VCaP (cell line): Measurements from ENCODE around the gene RAPGEF2.

Source experiments
- H3K27ac ChIP-seq: fragments of 450-650 bp; 2 replicates; pipeline ENCODE4 v1.5.1; 2017
- CTCF ChIP-seq: fragments of 450-650 bp; conservative IDR thresholded peaks from 2 replicates; pipeline ENCODE4 v1.5.1; 2017; ENCODE audit warnings: mild to moderate bottlenecking, moderate library complexity

The RAPGEF2 gene

GRCh38 chr4:159384017-159384416 is 281.1 kb downstream of the RAPGEF2 start:
- TF ChIP-seq CTCF, result no peak

GRCh38 chr4:159384632-159385031 is 281.8 kb downstream of the RAPGEF2 start:
- peak; percentile 30 for TF ChIP-seq CTCF
- H3K27ac ChIP-seq, result no peak overlapping the region

More at GRCh38 chr4:159384017-159384416, 281.1 kb downstream of the RAPGEF2 start:
- H3K27ac ChIP-seq, result no peak overlapping the region

DNA sequence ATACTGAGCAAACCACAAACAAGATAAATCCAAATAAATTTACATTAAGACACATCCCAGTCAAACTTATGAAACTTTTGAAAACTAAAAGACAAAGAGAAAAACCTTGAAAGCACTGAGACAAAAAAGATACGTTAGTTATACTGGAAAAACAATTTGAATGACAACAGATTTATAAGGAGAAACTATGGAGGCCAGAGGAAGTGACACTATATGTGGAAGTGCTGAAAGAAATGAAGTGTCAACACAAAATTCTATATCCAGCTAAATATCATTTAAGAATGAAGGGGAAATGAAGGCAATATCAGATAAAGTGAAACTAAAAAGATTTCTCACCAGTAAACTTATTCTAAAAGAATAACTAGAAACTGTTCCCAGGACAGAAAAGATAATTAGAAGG is 283.7 kb downstream of the RAPGEF2 start:
- no peak for TF ChIP-seq CTCF
- H3K27ac ChIP-seq, result no peak overlapping the region

- H3K27ac ChIP-seq, result no peak overlapping the region
- TF ChIP-seq CTCF, result no peak
Observed at GRCh38 chr4:159389756-159390155, 286.9 kb downstream of the RAPGEF2 start.

- TF ChIP-seq CTCF, result no peak
- no peak overlapping the region for H3K27ac ChIP-seq
Observed at GRCh38 chr4:159390648-159391047, 287.8 kb downstream of the RAPGEF2 start.

GRCh38 chr4:159395693-159396092 is 292.8 kb downstream of the RAPGEF2 start:
- TF ChIP-seq CTCF, result no peak
- H3K27ac ChIP-seq, result no peak overlapping the region

DNA sequence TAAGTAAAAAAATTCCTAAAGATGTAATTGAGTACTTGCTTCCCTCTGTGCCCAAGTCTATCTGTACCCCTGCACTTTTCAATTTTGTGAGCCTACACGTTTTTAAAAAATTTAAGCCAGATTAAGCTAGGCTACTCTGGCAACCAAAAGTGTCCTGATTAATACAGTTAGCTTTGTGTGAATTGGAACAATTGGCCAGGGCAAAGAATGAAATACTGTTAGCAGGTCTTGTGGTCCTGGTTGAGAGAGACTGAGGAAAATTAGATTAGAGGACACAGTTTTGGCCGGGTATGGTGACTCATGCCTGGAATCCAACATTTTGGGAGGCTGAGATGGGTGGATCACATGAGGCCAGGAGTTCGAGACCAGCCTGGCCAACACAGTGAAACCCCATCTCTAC is 293.3 kb downstream of the RAPGEF2 start:
- H3K27ac ChIP-seq, result no peak overlapping the region
- TF ChIP-seq CTCF, result no peak

GRCh38 chr4:159398236-159398638 is 295.4 kb downstream of the RAPGEF2 start:
- no peak for TF ChIP-seq CTCF
- no peak overlapping the region for H3K27ac ChIP-seq
